PFSK-1 (cell line): ENCODE measurements around the gene ATP6AP1.

Experiments
- FOXP2 ChIP-seq: optimal IDR thresholded peaks from 2 replicates; pipeline ENCODE3; 2011; ENCODE audit warnings: borderline replicate concordance, control low read depth, inconsistent platforms; ENCODE audit not compliant: insufficient read depth; ENCODE audit errors: extremely low read length, extremely low read depth
- POLR2AphosphoS5 ChIP-seq: IDR thresholded peaks from 2 replicates; pipeline ENCODE4 v1.6.1; 2012; ENCODE audit warnings: low read depth, mild to moderate bottlenecking, control low read depth, low read length, moderate library complexity
- SIN3A ChIP-seq: IDR thresholded peaks from 2 replicates; pipeline ENCODE4 v1.6.1; 2012; ENCODE audit warnings: mild to moderate bottlenecking, low read length, moderate library complexity, borderline replicate concordance; ENCODE audit not compliant: insufficient read depth
- TAF1 ChIP-seq: IDR thresholded peaks from 2 replicates; pipeline ENCODE4 v1.6.1; 2012; ENCODE audit warnings: low read length, control low read depth, borderline replicate concordance; ENCODE audit not compliant: insufficient read depth
- TF ChIP-seq, protein P1 (sequence below), 2 experiments: IDR thresholded peaks; 2 replicates each; pipeline versions ENCODE4 v1.6.1 to v1.8.0; 2011 to 2012; ENCODE audit warnings: low read depth in 2 of 2, low read length in 2 of 2, control low read depth in 1 of 2, inconsistent platforms in 1 of 2, mild to moderate bottlenecking in 1 of 2, moderate library complexity in 1 of 2; ENCODE audit not compliant: insufficient read depth in 1 of 2

Gene ATP6AP1

DNA sequence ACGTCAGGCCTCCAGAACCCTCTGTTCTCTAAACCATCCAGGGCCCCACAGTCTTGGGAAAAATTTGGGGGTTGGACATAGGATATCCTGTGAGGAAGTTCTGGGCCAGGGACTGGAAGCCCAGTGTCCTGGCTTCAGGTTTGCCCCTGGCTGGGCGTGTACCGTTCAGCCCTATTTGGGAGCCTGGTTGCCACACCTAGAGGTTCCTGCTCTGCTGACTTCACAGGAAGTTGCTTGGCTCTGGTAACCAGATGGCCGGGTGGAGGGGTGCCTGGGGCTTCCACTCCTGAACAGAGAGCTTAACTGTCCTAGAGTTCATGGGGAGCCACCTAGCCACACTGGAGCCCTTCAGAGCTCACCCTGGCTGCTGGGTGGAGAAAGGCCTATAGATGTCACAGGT is 16.0 kb upstream of the ATP6AP1 start:
- TF ChIP-seq FOXP2 (no peak), POLR2AphosphoS5 (no peak), TAF1 (no peak), SIN3A (no peak)
- TF ChIP-seq, protein P1, sequence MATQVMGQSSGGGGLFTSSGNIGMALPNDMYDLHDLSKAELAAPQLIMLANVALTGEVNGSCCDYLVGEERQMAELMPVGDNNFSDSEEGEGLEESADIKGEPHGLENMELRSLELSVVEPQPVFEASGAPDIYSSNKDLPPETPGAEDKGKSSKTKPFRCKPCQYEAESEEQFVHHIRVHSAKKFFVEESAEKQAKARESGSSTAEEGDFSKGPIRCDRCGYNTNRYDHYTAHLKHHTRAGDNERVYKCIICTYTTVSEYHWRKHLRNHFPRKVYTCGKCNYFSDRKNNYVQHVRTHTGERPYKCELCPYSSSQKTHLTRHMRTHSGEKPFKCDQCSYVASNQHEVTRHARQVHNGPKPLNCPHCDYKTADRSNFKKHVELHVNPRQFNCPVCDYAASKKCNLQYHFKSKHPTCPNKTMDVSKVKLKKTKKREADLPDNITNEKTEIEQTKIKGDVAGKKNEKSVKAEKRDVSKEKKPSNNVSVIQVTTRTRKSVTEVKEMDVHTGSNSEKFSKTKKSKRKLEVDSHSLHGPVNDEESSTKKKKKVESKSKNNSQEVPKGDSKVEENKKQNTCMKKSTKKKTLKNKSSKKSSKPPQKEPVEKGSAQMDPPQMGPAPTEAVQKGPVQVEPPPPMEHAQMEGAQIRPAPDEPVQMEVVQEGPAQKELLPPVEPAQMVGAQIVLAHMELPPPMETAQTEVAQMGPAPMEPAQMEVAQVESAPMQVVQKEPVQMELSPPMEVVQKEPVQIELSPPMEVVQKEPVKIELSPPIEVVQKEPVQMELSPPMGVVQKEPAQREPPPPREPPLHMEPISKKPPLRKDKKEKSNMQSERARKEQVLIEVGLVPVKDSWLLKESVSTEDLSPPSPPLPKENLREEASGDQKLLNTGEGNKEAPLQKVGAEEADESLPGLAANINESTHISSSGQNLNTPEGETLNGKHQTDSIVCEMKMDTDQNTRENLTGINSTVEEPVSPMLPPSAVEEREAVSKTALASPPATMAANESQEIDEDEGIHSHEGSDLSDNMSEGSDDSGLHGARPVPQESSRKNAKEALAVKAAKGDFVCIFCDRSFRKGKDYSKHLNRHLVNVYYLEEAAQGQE (IDR thresholded peaks at IDR 0.05; ENCODE audit: insufficient read depth in 1 of 2, low read depth in 2 of 2, low read length in 2 of 2), result no peak

DNA sequence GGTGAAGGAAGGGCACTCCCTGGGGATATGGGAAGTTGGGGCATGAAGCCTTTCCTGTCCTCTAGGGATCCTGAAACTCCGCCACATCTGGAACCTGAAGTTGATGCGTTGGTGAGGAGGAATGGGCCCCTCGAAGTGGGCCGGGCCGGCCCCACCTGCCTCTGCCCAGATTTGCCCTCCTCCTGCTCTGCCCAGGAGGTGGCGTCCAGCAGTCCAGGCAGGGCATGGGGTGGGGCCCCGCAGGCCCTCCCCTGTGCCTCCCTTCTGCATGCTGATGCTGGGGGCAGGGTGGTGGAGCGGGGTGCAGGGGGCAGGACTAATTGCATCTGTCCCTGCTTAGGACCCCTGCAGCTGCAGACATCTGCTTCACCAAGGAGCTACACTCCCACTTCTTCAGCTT is 15.3 kb upstream of the ATP6AP1 start:
- TF ChIP-seq POLR2AphosphoS5 (no peak), SIN3A (no peak)
- TF ChIP-seq, protein P1 (IDR thresholded peaks at IDR 0.05; ENCODE audit: insufficient read depth in 1 of 2, low read depth in 2 of 2, low read length in 2 of 2), result no peak

GRCh38 chrX:154417157-154417556 is 11.3 kb upstream of the ATP6AP1 start:
- no peak for TF ChIP-seq POLR2AphosphoS5
- no peak for TF ChIP-seq TAF1
- no peak for TF ChIP-seq SIN3A
- no peak for TF ChIP-seq FOXP2
- TF ChIP-seq, protein P1 (IDR thresholded peaks at IDR 0.05; ENCODE audit: insufficient read depth in 1 of 2, low read depth in 2 of 2, low read length in 2 of 2), result no peak

- TF ChIP-seq FOXP2 (no peak), SIN3A (no peak), POLR2AphosphoS5 (no peak), TAF1 (no peak)
- TF ChIP-seq, protein P1 (IDR thresholded peaks at IDR 0.05; ENCODE audit: insufficient read depth in 1 of 2, low read depth in 2 of 2, low read length in 2 of 2), result no peak
Measured at GRCh38 chrX:154419189-154419588, 9.3 kb upstream of the ATP6AP1 start.

- TF ChIP-seq SIN3A (no peak), TAF1 (no peak), FOXP2 (no peak), POLR2AphosphoS5 (no peak)
- TF ChIP-seq, protein P1 (IDR thresholded peaks at IDR 0.05; ENCODE audit: insufficient read depth in 1 of 2, low read depth in 2 of 2, low read length in 2 of 2), result no peak
Measured at GRCh38 chrX:154419688-154420401, 8.6 kb upstream of the ATP6AP1 start.
